ENCODE measurements around the gene PDCD7.
"Not testable (repeated sequence)": the region's sequence is repeated elsewhere in the genome, so short reads cannot be mapped to it uniquely, and the experiment has no call there.

Gene PDCD7

DNA sequence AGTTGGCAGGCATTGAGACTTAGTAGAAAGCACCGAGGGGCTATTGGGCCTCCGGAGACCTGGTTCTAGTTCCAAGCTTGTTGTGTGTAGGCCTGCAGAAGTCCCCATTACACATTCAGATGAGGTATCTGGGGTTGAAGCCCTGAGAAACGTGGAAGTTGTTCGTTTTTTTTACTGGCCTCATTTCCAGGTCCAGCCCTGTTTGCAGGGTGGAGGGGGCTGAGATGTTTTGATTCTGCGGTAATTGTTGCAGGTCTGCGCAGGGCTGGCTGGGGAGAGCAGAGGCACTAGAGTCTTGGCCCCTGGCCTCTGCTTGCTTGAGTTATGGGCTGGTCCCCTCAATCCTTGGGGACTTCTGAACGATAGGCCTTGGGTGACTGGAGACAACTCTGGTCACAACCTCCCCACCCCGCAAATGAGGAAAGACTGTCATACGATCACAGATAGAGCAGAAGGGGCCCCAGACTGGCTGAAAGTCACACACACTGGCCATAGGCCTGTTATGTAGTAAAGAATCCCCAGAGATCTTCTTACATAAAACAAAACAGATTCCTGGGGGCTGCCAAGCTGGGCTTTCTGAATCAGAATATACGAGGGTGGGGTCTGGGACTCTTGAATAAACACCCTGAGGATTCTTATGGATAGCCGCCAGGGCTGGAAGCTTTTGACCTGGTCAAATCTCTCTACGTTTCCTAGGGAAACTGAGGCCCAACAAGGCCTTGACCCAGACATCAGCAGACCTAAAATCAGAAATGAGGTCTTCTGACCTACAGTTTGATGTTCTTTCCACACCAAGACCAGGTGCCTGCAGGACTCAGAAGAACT, 41.5 kb downstream of the PDCD7 start:
- DNase-seq (ENCODE audit: low spot score), result no peak

DNA sequence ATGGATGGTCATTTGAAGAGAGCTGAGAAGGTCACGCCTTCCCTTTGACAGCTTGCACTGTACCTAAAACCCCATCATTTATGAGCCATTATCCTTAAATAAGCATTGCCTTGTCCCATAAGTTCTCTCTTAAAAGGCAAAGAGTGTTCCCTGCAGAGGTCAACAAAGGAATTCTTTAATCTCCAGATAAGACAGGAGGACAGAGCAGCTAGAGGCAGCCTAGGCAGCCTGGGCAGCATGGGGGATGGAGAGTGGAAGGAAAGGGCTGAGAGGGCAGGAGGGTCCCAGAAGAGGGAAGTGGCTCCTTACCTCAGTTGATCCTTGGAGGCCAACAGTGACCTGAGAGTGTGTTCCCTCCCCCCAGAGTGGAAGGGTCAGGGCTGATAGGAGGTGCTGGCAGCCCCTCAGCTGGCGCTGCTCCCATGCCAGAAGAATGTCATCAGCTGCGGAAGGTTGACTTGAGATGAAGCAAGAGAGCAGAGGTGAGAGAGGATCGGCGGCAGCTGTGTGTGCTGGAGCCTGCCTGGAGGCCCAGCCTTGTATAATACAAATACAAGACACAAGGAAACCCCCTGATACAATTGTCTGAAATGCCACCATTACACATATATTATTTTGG, 44.3 kb downstream of the PDCD7 start:
- no peak for DNase-seq (ENCODE audit: low spot score)

DNA sequence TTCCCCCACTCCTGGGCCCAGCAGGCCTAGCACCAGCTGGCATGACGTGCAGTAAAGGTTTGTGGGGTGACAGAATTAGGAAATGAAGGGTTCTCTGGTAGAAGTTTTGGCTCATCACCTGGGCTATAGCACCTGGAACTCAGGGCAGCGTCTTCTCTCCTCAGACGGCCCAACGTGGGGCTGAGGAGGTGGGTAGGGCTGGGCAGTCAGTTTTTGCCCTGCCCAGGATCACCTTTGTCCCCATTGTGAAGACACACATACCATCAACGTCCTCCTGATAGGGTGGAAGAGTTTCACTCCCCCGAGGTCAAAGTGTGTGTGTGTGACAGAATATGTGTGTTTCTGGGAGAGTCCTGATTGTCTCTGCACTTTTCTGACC, 45.0 kb downstream of the PDCD7 start:
- DNase-seq (ENCODE audit: low spot score), result no peak

DNA sequence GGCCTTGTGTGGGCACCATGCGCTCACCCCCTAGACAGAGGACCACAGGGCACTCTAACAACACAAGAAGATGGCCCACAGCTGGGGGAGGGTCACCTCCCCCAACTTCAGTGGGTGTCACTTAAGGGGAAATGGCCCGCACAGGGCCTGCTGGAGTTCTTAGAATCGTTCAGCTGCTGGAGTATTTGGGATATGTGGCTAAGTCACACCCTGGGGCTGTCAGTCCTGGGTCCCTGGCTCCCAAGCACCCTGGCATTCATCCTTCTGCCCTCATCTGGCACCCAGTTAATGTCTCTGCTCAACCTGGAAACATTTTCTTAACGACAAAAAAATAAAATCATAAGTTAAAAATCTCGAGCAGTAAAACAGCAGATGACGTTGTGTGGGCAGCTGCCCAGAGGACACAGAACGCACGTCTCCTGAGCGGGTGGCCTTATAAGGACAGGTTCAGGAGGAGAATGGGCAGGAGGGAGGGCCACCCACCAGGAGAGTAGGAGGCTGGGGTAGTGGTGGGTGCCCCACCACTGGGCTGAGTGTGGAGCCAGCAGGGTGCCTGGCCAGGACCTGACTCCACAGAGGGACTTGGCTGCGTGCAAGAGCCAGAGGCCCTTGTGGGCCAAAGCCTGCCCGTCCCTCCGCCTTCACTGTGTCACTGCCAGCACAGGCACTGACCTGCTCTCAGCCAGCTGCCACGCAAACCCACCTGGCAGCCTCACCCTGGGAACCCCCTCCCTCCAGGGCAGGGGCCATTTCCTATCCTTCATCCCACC, 45.5 kb downstream of the PDCD7 start:
- no peak for DNase-seq (ENCODE audit: low spot score)

DNA sequence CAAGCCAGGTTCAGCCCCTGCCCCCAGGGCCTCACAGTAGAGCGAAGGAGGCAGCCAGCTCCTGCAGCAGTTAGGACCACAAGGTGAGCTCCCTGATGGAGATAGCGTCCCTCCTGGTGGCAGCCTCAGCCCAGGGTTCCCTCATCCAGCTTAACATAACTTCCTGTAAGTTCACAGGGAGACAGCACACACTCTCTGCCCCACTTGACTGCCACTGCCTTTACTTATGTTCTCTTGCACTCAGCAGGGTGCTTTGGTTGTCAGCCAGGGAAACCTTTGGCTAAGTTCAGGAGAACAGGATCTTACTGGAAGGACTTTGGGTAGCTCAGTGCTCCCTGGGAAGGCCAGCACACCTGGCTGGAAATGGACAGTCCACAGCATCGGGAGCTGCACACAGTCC, 46.2 kb downstream of the PDCD7 start:
- DNase-seq (ENCODE audit: low spot score), result no peak

DNA sequence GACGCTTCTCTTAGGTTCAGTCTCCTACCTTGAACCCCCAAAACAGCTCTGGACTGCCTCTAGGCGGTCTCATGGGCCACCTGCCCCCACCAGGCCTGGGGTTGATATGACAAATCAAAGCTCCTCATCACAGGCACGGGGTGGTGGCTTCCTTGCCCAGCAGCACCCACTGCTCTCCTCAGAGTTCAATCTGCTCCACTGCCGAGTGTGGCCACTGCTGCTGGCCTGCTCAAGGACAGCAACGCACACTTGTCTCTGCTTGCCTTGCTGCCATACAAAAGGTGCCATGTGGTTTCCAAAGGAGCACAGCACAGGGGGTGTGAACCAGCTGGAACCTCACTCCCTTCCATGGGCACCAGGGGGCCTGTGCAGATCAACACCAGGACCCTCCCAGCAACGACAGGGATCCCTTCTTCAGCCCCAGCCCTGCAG, 46.9 kb downstream of the PDCD7 start:
- DNase-seq (ENCODE audit: low spot score), result no peak

DNA sequence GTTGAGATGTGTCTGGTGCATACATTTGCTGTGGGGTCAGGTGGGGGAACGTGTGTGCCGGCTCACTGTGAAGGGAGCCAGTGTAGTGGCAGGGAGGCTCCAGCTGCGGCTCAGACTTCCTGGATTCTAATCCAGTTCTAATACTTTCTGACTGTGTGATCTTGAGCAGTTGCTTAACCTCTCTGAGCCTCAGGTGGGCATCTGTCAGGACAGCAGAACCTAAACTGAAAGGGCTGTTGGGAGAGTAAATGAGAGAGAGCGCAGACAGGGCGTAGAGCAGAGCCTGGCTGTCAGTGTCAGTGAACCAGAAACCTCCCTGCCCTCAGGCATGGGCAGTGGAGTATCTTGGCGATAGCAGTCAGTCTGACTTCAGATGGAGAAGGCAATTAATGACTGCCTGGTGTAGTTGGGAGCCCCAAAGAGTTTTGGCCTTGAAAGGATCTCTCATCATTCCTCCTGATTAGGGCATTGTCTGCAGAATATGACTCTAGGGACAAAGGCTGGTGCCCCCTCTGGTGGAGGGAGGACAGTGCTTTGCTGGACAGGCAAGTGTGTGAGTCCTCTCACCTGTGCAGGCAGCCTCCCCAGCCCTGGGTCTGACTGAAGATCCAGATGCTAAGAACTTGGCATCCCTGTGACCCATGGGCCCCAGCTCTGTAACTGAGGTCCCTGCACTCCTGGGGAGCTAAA, 47.5 kb downstream of the PDCD7 start:
- peak; percentile 40 for DNase-seq (ENCODE audit: low spot score)

DNA sequence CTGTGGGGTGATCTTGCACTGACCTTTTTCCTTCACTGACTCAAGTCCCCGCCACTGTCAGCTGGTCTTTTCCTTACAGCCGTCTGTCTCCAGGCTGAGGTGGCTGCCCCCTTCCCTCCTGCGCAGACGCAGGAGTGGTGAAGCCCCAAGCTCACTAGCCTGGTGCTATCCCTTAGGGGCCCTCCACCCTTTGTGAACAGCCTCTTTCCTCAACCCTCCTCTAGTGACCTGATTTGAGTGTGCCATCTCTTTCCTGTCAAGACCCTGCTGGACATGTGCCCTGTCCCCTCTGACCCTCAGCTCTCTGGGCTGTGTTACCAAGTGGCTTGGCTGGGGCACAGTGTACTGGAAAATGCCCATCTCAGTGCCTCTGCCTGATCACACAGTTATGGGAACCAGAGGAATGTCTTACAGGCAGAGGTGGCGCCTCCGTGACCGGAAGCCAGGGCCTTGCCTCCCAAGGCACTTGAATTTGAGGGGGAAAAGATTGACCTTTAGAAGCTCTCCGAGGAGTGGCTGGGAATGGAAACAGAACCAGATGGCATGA, 48.3 kb downstream of the PDCD7 start:
- DNase-seq (ENCODE audit: low spot score), result no peak

DNA sequence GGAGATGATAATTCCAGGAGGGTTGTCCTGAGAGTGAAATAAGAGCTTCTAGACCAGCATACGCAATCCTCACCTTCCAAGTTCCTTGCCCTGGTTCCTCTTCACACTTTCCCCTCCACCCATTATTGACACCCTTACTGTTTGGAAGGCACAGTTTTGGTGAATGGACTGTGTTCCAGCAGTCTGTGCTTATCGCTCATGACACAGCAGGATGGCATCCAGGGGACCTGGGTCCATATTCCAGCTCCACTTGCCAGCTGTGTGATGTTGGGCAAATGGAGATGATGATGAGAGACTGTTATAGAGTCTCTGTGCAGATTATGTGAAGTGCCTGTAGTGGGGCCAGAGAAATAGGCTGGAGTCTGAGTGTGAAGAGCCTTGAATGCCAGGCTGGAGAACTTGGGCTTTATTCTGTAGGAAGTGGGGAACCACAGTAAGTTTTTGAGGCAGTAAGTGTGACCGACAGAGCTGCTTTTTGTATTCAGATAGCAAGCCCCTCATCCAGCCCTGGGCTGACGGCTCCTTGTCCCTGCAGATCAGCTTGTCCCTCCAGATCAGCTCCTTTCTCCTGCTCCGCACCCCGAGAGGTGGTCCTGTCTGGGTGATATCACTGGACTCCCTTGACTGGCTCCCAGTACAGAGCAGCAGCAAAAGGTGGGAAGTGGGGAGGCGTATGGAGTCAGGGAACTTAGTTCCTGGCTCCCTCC, 49.0 kb downstream of the PDCD7 start:
- DNase-seq (ENCODE audit: low spot score), result no peak

DNA sequence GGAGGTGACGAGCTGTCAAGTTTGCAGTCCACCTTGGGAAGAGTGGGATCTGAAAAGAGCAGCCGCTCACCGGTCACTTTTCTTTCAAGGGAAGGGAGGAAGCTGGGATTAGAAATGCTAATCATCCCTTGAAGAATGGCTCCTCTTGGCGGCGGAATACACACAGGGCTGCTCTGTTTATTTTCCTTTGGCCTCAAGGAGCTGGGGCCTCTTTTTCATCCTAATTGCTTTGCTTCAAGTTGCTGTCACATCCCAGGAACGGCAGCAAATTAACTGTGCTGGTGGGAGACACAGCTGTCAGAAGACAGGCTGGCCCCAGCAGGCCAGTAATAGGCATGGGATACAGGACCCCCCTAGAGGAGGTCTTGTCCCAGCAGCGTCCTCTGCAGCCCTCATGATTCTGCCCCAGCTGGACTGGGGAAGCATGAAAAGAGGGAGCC, 50.3 kb downstream of the PDCD7 start:
- no peak for DNase-seq (ENCODE audit: low spot score)

DNA sequence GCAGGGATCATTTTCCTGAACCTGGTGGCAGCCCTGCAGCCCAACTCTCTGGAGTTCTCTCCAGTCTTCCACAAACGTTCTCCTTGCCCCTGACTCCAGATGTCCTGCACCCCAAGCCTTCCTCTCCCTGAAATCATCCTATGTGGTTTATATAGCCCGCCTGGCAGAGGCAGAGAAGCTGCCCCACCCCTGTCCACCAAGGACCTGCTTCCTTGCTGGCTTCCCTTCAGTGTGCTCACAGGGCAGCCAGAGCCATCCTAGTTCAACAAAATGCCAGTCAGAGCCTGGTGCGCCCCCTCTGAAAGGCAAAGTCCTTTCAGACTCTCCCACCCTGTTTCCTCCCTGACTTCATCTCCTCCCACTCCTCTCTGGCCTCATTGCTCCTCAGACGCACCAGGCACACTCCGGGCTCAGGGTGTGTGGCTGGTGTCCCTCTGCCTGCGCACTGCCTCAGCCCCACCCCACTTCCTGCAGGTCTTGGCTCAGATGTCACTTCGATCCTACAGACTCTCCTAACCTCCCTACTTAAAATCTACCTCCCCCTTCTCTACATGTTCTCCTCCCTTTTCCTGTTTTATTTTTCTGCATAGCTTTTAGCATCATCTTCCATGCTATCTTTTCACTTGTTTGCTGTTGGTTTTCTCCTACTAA, 51.2 kb downstream of the PDCD7 start:
- no peak for DNase-seq (ENCODE audit: low spot score)

DNA sequence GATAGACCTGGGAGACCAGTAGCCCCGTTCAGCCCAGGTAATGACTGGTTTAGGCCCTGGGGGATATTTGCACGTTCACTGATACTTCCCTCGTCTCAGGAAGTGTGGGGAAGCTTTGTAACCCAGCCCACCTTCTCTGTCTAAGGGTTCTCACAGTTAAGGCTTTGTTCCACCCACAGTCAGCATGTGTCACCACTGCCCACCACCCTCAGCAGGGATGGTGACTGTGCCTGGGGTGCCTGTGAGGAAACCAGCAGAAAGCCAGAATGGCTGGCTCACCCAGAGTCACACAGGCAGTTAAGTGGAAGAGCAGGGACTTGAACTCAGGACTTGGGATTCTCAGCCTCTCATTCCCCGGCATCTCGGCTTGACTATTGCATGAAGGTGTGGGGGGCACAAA, 51.9 kb downstream of the PDCD7 start:
- no peak for DNase-seq (ENCODE audit: low spot score)

DNA sequence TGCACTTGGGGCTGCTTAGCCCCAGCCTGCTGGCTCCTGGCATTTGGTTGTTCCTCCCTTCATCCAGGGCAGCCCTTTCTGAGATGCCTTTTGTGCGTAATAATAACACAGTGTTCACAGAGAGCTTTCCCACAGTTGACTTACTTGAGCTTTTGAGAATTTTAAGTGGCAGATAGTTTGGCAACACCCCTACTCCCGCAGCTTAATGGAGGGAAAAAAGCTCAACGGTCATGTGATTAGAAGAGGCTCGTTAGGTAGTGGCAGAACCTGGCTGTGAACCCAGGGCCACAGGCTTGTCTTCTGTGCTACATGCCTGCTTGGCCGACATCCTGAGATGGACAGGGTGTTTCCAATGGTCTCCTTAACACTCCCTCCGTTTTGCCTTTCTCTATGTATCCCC, 52.3 kb downstream of the PDCD7 start:
- no peak for DNase-seq (ENCODE audit: low spot score)

DNA sequence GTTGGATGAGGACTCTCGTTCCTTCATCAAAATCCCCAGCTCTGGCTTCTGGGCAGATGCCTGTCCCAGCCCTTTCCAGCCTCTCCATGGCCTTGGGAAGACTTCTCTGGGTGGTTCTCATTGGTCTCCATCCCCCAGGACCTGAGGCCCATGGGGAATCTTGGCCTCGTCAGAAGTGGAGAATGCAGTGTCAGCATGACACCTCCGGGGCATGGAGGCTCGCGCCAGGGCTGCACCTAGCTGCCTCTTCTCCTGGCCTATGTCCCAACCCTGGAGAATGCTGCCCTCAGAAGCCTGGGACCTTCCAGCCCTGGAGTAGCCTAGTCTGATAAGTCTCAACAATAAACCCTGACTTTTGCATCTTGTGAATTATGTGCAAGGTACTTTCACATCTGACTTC, 54.0 kb downstream of the PDCD7 start:
- no peak for DNase-seq (ENCODE audit: low spot score)

DNA sequence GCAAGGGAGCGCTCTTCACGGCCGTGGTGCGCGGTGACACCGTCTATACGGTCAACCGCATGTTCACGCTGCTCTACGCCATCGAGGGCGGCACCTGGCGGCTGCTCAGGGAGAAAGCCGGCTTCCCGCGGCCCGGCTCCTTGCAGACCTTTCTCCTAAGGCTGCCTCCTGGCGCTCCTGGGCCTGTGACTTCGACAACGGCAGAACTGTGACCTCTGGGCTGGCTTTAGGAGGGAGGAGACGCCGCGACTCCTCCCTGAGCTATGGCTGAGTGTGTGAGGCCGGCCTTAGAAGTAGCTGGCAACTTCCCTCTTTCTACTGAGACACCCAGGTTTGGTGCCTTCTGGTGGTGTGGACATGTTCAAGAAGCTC, 55.6 kb downstream of the PDCD7 start:
- peak; percentile 70 for DNase-seq (ENCODE audit: low spot score)

DNA sequence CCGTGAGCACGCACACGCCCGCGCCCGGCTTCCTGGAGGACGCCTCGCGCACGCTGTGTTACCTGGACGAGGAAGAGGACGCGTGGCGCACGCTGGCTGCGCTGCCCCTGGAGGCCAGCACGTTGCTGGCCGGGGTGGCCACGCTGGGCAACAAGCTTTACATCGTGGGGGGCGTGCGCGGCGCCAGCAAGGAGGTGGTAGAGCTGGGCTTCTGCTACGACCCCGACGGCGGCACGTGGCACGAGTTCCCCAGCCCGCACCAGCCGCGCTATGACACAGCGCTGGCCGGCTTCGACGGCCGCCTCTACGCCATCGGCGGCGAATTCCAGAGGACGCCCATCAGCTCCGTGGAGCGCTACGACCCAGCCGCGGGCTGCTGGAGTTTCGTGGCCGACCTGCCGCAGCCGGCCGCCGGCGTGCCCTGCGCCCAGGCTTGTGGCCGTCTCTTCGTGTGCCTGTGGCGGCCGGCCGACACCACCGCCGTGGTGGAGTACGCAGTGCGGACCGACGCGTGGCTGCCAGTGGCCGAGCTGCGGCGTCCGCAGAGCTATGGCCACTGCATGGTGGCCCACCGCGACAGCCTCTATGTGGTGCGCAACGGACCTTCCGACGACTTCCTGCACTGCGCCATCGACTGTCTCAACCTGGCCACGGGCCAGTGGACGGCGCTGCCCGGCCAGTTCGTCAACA, 56.2 kb downstream of the PDCD7 start:
- no peak for DNase-seq (ENCODE audit: low spot score)

DNA sequence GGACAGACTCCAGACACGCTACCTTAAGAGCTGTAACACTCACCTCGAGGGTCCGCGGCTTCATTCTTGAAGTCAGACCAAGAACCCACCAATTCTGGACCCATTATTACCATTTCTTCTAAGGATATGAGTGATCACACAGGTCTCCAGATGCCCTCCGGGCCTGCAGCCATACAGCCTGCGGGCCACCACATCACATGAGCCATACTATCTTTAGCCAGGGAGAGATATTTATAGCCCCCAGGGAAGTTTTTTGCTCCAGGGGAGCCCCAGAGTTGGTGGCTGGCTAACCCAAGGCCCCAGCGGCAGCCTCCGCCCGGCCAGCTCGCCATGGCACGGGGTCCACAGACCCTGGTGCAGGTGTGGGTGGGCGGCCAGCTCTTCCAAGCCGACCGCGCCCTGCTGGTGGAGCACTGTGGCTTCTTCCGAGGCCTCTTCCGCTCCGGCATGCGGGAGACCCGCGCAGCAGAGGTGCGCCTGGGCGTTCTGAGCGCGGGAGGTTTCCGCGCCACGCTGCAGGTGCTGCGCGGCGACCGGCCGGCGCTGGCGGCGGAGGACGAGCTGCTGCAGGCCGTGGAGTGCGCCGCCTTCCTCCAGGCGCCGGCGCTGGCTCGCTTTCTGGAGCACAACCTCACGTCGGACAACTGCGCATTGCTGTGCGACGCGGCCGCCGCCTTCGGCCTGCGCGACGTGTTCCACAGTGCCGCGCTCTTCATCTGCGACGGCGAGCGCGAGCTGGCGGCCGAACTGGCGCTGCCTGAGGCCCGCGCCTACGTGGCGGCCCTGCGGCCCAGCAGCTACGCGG, 56.9 kb downstream of the PDCD7 start, which contains the start of gene KBTBD13:
TSS of gene KBTBD13 (plus strand) at position 261 of the 805 bp plus-strand sequence. CDS start at position 331, 70 bp downstream.
- DNase-seq (ENCODE audit: low spot score), result no peak

DNA sequence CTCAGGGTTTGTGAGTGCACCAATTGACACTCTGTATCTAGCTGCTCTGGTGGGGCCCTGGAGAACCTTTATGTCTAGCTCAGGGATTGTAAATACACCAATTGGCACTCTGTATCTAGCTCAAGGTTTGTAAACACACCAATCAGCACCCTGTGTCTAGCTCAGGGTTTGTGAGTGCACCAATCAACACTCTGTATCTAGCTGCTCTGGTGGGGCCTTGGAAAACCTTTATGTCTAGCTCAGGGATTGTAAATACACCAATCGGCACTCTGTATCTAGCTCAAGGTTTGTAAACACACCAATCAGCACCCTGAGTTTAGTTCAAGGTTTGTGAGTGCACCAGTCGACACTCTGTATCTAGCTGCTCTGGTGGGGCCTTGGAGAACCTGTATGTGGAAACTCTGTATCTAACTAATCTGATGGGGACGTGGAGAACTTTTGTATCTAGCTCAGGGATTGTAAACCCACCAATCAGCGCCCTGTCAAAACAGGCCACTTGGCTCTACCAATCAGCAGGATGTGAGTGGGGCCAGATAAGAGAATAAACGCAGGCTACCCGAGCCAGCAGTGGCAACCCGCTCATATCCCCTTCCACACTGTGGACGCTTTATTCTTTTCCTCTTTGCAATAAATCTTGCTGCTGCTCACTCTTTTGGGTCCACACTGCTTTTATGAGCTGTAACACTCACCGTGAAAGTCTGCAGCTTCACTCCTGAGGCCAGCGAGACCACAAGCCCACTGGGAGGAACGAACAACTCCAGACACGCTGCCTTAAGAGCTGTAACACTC, 57.8 kb downstream of the PDCD7 start:
- not testable (repeated sequence) for DNase-seq (ENCODE audit: low spot score)

DNA sequence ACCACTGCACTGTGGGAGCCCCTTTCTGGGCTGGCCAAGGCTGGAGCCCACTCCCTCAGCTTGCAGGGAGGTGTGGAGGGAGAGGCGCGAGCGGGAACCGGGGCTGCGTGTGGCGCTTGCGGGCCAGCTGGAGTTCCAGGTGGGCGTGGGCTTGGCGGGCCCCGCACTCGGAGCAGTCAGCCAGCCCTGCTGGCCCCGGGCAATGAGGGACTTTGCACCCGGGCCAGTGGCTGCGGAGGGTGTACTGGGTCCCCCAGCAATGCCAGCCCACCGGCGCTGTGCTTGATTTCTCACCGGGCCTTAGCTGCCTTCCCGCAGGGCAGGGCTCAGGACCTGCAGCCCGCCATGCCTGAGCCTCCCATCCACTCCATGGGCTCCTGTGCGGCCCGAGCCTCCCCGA, 58.7 kb downstream of the PDCD7 start:
- DNase-seq (ENCODE audit: low spot score), result not testable (repeated sequence)

Data from kidney tubule cell (primary cell).